Adipocyte (in vitro differentiated cells): ENCODE data around the gene LOXHD1.

Source experiments
- DNase-seq: peaks from one replicate; pipeline ENCODE4 v3.0.0-alpha.2; 2015; ENCODE audit warnings: low read depth
- H3K27me3 ChIP-seq: replicated peaks from 2 replicates; pipeline ENCODE4 v1.7.0; 2013; ENCODE audit warnings: mild to moderate bottlenecking, low read length, moderate library complexity; ENCODE audit not compliant: control insufficient read depth, insufficient read depth
- H3K36me3 ChIP-seq: 2 replicates; pipeline ENCODE4 v1.7.0; 2013; ENCODE audit warnings: low read length, mild to moderate bottlenecking, moderate library complexity; ENCODE audit not compliant: control insufficient read depth, insufficient read depth, severe bottlenecking
- H3K4me1 ChIP-seq: 2 replicates; pipeline ENCODE4 v1.7.0; 2013; ENCODE audit warnings: mild to moderate bottlenecking, low read length, moderate library complexity; ENCODE audit not compliant: control insufficient read depth, insufficient read depth
- H3K4me3 ChIP-seq: 2 replicates; pipeline ENCODE4 v1.7.0; 2013; ENCODE audit warnings: mild to moderate bottlenecking, low read length, moderate library complexity
- H3K9ac ChIP-seq: 2 replicates; pipeline ENCODE4 v1.7.0; 2013; ENCODE audit warnings: mild to moderate bottlenecking, low read length, moderate library complexity
- H3K9me3 ChIP-seq: 2 replicates; pipeline ENCODE4 v1.7.0; 2013; ENCODE audit warnings: mild to moderate bottlenecking, low read length, moderate library complexity; ENCODE audit not compliant: control insufficient read depth

Gene LOXHD1

DNA sequence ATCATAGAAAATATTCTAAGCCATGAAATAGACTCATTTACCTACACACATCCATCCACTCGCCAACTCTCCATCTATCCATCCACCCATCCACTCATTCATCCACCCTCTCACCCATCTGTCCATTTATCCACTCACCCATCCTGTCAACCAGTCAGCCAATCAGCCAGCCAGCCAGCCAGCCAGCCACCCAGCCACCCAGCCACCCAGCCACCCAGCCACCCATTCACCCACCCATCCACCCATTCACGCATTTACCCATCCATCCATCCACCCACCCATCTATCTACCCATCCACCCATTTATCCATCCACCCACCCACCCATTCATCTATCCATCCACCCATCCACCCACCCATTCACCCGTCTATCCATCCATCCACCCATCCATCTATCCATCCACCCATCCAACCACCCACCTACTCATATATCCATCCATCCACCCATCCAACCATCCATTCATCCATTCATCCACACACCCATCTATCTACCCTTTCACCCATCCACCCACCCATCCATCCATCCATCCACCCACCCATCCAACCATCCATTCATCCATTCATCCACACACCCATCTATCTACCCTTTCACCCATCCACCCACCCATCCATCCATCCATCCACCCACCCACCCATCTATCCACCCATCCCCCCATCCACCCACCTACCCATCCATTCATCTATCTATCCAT lies 185.1 kb downstream of the LOXHD1 start:
- no peak for DNase-seq
- H3K4me3 ChIP-seq, result no peak overlapping the region
- peaks cover 34% of the 10 kb centered on the region for H3K27me3 ChIP-seq
- H3K9me3 ChIP-seq, result no peaks in the 10 kb centered on the region
- H3K36me3 ChIP-seq, result no peaks in the 10 kb centered on the region
- no peak overlapping the region for H3K9ac ChIP-seq
- no peaks in the 10 kb centered on the region for H3K4me1 ChIP-seq

DNA sequence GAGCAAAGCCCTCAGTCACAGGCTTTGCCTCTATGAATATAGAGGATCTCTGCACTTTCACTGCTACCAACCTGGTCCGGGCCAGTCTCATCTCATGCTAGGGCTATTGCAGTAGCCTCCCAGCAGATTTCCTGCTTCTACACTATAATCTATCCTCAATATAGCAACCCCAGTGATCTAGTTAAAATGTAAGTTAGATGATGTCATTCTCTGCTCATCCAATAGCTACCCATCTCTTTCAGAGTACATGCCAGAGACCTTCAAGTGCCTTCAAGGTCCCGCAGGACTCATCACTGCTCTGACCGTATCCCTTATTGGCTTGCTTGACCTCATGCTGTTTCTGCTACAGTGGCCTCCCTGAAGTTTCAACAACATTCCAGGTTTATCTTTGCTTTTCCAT lies 186.3 kb downstream of the LOXHD1 start:
- Histone ChIP-seq H3K27me3 (peaks cover 29% of the 10 kb centered on the region), H3K4me1 (peaks cover 5% of the 10 kb centered on the region), H3K4me3 (no peak overlapping the region), H3K36me3 (no peaks in the 10 kb centered on the region), H3K9me3 (no peaks in the 10 kb centered on the region), H3K9ac (no peak overlapping the region)
- DNase-seq, result no peak

DNA sequence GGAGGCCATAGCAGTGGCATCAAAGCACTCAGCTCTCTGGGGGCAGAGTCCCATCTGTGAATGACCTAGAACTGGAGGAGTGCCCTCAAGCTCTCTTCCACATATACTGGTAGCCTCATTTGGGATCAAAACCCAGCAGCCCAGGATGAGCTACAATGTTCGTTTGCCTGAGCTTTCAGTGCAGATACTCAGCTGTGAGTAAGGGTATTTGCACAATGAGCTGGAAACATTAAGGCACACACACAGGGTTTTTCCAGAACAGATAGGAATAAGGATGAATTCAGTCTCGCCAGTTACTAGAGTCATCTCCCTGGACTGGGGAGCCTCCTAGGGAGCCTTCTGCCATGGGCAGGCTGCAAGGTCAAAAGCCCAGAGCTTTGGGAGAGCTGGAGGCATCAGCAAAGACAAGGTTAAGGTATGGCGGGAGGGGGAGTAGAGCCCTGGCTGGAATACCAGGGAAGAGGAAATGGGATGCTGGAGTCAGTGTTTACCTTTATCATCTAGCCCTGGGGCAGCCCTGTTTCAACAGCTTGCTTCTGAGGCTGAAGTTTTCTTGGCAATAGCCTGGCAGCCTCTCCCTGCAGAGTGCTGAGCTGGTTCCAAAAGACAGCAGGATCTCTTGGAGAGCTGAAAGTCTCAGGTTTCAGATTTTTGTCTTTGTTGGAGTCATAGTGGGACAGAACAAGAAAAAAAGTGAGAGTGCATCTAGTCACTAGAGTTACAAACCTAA lies 187.7 kb downstream of the LOXHD1 start:
- no peak overlapping the region for H3K4me3 ChIP-seq
- DNase-seq, result peak; percentile 57

DNA sequence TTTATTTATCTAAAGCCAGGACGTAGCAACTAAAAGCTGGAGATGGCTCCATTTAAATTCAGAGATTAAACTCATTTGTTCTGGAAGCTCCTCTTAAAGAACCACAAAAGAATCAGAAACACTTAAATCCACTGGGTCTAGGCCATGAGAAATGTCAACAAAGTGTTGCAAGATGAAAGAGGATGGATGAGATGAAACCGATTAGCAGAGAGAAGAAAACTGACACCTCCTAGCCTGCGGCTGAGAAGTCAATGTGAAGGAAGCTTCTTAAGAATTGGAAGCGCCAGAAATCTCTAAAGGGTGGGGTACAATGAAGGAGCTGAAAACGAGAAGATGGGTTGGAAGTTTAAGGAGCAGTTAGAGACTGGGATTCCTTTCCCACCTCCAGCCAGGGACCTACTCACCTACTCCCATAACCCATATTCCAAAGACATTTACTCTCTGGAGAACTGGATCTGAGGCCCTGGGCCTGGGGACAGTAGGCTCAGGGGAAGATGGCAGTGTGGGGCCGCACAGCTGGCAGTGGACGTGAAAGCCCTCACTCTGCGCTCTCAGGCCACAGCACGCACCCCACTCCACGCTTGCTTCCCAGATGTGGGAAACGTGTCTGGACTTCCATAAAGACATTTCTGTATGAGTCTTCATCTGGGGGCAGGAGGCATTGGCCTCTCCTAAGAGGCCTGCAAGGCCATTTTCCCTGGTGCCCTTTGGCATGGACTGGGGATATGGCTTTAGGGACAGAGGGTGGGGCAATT lies 188.4 kb downstream of the LOXHD1 start:
- peaks cover 46% of the 10 kb centered on the region for H3K27me3 ChIP-seq
- no peaks in the 10 kb centered on the region for H3K36me3 ChIP-seq
- no peak overlapping the region for H3K4me3 ChIP-seq
- no peak for DNase-seq
- H3K9ac ChIP-seq, result no peak overlapping the region
- H3K9me3 ChIP-seq, result no peaks in the 10 kb centered on the region
- peaks cover 5% of the 10 kb centered on the region for H3K4me1 ChIP-seq

More for the DNA sequence above, 187.7 kb downstream of the LOXHD1 start:
- peaks cover 5% of the 10 kb centered on the region for H3K4me1 ChIP-seq
- H3K9me3 ChIP-seq, result no peaks in the 10 kb centered on the region
- no peak overlapping the region for H3K9ac ChIP-seq
- peaks cover 40% of the 10 kb centered on the region for H3K27me3 ChIP-seq
- no peaks in the 10 kb centered on the region for H3K36me3 ChIP-seq

DNA sequence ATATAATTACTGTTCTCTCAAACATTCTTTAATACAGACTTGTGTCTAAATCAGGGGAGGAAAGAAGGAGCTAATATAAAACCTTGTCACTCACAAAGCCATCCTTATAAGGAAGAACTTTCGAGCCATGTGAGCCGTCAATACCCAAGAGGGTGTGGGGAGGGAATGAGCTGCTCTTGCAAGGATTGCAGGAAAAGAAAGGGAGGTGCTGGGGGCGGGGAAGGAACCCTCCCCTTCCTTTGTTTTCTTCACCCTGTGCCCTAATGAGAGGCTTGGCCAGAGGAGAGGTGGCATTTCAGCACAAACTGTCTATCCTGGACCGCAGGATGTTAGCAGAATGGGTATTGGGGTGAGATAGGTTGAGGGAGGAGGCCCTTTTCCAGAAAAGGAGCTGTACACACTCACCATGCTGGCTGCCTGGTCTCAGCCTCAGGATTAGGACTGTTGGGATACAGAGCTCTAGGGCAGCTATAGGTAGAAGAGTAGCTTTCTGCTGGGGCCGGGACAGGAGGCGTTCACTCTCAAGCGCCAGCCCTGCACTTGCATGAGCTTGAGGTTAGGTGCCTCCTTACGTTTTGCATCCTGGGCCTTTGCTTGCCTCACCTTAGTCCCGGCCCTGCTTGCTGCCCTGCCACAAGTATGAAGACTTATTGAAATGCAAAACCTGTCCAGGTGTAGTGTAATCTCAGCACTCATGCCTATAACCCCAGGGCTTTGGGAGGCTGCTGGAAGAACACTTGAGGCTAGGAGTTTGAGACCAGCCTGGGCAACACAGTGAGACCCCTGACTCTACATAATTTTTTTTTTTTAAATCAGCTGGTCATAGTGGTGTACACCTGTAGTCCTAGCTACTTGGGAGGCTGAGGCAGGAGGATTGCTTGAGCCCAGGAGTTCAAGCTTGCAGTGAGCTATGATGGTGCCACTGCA lies 190.5 kb downstream of the LOXHD1 start:
- Histone ChIP-seq H3K4me1 (peaks cover 5% of the 10 kb centered on the region), H3K9me3 (no peaks in the 10 kb centered on the region), H3K4me3 (no peak overlapping the region), H3K36me3 (no peaks in the 10 kb centered on the region), H3K27me3 (peaks cover 55% of the 10 kb centered on the region), H3K9ac (no peak overlapping the region)
- DNase-seq, result no peak

DNA sequence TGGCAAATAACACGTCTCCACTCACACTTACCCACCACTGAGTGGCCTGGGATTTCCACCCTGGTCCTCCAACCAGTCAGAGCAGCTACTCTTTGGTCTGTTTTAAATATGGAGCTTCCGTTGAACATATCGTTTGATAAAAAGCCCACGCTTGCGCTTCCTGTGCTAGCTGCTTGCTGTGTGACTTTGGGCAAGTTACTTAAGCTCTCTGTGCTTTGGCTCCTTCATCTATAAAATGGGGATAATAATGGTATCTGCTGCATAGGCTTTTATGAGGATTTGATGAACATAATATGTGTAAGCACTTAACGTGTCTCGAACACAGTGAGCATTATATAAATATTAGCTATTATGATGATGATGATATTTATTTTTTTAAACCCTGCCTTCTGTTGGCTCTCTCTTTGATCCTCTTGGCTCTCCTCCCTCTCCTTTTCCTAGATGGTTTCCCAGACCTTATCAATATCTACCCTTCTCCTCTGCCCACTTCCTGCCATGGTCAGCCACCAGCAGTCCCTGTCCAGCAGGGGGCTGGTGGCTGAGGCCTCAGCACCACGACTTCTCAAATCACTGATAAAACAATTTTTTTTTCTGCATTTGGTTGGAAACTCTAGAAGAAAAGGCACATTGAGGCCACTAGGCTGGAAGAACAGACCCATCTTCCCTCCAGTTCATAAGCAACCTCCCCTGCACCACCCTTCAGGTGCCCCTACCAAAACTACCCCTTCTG lies 191.9 kb downstream of the LOXHD1 start:
- no peak for DNase-seq
- Histone ChIP-seq H3K9ac (no peak overlapping the region), H3K4me3 (no peak overlapping the region), H3K27me3 (peaks cover 44% of the 10 kb centered on the region), H3K9me3 (no peaks in the 10 kb centered on the region), H3K4me1 (peaks cover 5% of the 10 kb centered on the region), H3K36me3 (no peaks in the 10 kb centered on the region)

DNA sequence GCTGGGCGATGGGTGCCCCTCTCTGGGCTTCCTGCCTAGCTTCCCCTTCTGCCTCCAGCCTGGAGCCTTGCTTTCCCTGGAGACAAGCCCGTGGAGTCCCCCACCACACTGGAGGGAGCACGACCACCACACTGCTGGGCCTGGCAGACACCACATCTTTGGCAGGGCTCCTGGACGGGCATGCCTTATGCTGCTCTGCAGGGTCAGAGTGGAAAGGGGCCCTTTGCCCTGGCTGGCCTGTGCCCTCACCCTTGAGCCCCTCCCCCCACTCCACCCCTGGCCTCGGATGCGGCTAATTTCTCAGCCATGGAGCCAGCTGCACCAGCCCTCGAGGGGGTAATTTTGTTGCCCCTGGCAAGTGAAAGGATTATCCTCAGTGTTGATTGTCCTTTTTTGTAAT lies 194.5 kb downstream of the LOXHD1 start:
- H3K4me3 ChIP-seq, result no peak overlapping the region
- peaks cover 37% of the 10 kb centered on the region for H3K27me3 ChIP-seq
- H3K9ac ChIP-seq, result no peak overlapping the region
- H3K9me3 ChIP-seq, result no peaks in the 10 kb centered on the region
- peaks cover 5% of the 10 kb centered on the region for H3K4me1 ChIP-seq
- DNase-seq, result no peak
- no peaks in the 10 kb centered on the region for H3K36me3 ChIP-seq

DNA sequence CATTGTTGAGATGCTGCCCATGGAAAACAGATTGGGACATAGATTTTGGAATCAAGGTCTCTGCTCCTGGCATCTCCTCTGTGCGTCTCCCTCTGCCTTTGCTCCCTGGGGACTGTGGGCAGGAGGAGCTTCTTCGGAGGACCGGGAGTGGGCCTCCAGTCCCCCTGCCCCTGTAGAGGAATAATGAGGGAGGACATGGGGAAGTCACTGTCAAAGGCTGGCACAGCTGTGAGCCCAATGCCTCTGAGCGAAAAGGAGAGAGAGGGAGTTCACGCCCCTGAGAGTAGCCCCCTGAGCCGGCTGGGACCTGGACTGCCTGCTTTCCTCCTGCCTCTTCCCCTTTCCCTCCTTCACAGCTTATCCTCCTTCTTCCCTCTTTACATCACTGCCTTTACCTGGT lies 195.0 kb downstream of the LOXHD1 start:
- Histone ChIP-seq H3K27me3 (peaks cover 37% of the 10 kb centered on the region), H3K36me3 (no peaks in the 10 kb centered on the region), H3K9me3 (no peaks in the 10 kb centered on the region), H3K4me3 (no peak overlapping the region), H3K9ac (no peak overlapping the region), H3K4me1 (peaks cover 5% of the 10 kb centered on the region)
- no peak for DNase-seq

DNA sequence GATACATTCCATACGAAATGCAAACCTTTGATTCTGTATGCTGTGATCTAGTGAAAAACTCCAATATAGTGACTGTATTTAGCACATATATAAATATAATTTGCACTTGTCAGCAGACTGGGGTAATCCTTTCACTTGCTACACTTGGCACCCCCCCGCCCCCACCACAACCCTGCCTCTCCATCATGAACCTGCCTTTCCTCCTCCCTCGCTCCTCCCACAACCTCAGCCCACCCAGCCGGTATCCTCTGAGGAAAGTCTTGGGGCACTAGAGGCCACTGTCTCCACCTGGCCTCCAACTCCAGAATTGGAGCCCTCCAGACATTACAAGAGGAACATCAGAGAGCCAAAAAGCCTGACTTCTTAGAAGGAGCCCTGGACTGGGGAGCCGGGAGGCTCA lies 196.3 kb downstream of the LOXHD1 start:
- no peak for DNase-seq
- Histone ChIP-seq H3K4me3 (no peak overlapping the region), H3K9ac (no peak overlapping the region), H3K4me1 (no peaks in the 10 kb centered on the region), H3K27me3 (peaks cover 32% of the 10 kb centered on the region), H3K9me3 (no peaks in the 10 kb centered on the region), H3K36me3 (no peaks in the 10 kb centered on the region)

DNA sequence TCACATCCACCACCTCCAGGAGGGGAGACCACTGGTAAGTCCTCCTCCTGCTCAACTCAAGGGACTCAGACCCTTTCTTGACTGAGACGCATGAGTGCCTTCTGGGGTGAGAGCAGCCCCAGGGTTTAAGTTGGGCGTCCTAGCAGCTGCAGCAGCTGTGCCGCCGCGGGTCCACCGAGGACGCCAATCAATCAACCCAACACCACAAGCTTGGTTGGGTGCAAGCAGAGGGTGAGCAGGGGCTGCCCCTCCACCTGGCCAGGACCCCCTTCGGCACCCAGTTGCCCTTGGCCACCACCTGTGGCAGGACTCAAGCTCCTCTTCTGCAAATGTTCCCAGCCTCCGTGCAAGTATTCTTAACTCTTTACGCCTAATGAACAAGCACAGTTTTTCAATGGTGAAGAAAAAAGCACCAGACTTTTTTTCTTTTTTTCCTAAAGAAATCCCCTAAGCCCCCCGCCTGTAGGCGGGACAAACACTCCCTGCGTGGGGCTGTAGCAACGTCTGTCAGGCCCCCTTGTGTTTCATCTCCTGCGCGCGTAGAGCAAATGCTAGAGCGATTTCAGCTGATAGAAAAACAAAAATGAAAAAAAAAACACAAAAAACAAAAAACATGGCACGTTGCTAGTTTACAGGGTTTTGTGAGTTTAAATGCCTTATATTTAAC lies 197.1 kb downstream of the LOXHD1 start:
- no peak overlapping the region for H3K9ac ChIP-seq
- H3K9me3 ChIP-seq, result no peaks in the 10 kb centered on the region
- H3K4me1 ChIP-seq, result no peaks in the 10 kb centered on the region
- no peaks in the 10 kb centered on the region for H3K36me3 ChIP-seq
- peaks cover 25% of the 10 kb centered on the region for H3K27me3 ChIP-seq
- DNase-seq, result no peak
- H3K4me3 ChIP-seq, result no peak overlapping the region
